Activated CD8-positive, alpha-beta memory T cell treated with anti-CD3 and anti-CD28 coated beads for 4 hours (primary cell): ENCODE data around the gene JAZF1.

Experiments used
- DNase-seq, 2 donors: peaks; one replicate each; pipeline ENCODE4 v3.0.0-alpha.2; 2020; ENCODE audit warnings: low read depth in 2 of 2

Gene JAZF1

DNA sequence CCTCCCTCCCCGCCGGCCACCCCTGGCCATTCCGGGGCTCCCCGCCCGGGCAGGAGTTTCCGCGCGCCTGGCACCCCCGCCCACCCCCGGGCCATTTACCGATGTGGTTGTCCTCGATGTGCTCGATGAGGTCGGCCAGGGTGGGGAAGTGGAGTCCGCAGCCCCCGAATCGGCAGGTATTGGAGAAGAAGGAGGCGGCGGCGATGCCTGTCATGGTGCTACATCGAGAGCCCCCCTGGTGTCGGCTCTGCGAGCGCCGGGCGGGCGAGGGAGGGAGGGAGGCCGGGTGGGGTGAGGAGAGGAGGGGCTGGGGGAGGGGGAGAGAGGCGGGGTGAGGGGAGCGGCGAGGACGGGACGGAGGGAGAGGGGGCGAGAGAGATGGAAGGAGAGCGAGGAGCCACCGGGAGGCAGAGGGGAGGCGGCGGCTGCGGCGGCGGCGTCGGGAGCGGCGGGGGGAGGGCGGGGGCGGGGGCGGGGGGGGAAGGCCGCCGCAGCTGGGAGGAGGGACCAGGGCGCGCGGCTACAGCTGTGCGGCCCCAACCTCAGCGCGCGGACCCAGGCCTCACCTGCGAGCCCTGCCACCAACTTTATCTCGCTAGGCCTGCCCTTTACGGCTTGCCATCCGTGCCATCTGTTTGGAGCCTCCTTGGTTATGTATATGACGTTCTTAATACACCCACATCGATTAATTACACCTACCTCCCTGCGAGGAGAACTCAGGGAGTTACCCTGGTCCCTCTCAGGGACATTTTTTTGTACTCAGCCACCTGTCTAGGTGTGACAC lies at the start of gene JAZF1:
Gene JAZF1, minus strand, starts transcription at position 432 of the 784 bp plus-strand sequence.
- DNase-seq = peak; percentile 33 to 50

DNA sequence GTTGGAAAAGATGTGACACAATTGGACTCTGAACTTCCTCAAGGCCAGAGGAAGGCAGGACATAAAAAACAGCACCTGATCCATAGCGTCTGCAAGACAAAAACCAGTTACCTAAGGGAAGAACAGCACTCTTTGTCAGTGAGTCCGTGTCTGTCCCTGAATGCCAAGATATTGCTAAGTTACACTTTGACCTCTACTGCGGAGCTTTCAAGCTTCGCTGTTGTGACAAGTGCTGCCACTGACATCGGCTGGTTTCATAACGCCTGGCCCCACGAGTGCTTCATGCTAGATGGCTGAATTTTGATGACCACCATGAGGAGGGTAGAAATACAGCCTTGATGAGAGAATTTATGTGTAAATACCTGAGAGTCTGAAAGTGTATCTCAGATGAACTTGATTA lies 49.7 kb upstream of the JAZF1 start:
- DNase-seq = no peak

- DNase-seq = no peak
Observed at GRCh38 chr7:28228396-28228795, 47.8 kb upstream of the JAZF1 start.

GRCh38 chr7:28226003-28226402 lies 45.4 kb upstream of the JAZF1 start:
- DNase-seq = no peak

DNA sequence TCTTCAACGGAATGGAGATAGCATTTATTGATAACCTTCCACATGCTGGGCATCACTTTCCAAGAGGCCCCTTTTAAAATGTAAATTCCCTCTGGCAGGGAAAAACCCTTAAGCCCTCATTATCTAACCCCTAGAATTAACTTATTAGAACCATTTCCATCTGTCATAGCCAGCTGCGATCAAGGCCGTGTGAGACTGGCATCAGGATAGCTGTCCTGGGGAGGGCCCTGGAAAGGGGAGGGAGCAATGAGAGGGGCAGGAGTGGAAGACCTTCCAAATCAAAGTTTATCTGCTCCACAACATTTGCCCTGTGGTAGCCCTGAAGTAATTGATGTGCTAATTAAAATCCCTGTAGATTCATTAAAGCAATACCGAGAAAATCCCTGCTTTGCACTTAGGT lies 45.0 kb upstream of the JAZF1 start:
- DNase-seq = no peak

DNA sequence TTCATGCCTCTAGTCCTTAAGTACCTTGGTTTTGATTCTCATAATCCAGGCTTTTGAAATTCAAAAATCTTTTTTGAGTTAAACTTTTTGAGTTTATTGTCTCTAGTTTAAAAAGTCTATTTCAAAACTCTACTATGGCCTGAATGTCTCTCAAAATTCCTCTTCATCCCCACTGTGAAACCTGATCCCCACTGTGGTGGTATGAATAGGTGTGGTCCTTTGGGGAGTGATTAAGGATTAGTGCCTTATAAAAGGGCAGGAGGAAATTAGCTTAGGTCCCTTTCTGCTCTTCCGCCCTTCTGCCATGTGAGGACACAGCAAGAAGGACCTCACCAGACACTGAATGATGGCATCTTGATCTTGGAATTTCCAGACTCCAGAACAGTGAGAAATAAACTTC lies 44.1 kb upstream of the JAZF1 start:
- no peak for DNase-seq

- no peak for DNase-seq
Observed at GRCh38 chr7:28224172-28224571, 43.6 kb upstream of the JAZF1 start.

DNA sequence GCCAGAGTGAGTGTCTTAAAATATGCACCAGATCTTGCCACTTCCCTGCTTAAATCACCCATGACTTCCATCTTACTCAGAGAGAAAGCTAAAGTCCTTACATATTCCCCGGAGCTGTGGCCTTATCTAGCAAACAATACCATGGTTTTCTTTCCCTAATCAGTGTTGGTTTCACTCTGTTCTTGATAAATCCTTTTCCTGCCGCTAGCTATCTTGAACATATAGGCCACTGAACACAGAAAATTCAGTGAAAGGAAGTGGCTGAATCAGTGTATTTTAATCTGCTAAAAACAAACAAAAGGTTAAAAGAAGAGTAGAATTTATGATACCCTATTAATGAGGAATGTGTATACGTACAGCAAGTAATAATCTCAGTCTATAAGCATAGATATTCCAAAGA lies 42.0 kb upstream of the JAZF1 start:
- DNase-seq = no peak

DNA sequence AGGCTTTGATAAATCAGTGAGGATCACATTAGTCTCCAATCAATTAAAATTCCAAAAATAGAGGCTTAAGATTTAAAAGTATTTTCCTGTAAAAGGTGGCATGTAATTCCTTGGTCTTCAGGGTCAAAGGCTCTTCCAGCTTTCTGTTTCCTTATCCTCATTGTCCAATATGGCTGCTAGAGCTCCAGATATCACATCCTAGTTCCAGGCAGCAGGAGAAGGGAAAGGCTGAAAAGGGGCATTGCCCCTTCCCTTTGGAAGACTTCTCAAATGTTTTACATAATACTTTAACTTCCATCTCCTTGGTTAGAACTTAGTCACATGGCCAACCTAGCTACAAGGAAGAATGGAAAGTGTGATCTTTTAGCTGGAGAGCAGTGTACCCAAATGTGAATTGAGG lies 39.2 kb upstream of the JAZF1 start:
- DNase-seq = no peak

- no peak for DNase-seq
Observed at GRCh38 chr7:28217143-28217542, 36.5 kb upstream of the JAZF1 start.

DNA sequence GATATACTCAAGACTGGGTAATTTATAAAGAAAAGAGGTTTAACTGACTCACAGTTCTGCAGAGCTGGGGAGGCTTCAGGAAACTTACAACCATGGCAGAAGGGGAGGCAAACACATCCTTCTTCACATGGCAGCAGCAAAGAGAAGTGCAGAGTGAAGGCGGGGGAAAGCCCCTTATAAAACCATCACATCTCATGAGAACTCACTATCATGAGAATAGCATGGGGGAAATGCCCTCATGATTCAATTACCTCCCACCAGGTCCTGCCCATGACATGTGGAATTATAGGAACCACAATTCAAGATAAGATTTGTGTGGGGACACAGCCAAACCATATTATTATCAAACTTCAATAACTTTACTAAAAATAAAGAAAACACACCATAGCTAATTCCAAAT lies 30.4 kb upstream of the JAZF1 start:
- no peak for DNase-seq

GRCh38 chr7:28208506-28208905 lies 27.9 kb upstream of the JAZF1 start:
- no peak for DNase-seq

DNA sequence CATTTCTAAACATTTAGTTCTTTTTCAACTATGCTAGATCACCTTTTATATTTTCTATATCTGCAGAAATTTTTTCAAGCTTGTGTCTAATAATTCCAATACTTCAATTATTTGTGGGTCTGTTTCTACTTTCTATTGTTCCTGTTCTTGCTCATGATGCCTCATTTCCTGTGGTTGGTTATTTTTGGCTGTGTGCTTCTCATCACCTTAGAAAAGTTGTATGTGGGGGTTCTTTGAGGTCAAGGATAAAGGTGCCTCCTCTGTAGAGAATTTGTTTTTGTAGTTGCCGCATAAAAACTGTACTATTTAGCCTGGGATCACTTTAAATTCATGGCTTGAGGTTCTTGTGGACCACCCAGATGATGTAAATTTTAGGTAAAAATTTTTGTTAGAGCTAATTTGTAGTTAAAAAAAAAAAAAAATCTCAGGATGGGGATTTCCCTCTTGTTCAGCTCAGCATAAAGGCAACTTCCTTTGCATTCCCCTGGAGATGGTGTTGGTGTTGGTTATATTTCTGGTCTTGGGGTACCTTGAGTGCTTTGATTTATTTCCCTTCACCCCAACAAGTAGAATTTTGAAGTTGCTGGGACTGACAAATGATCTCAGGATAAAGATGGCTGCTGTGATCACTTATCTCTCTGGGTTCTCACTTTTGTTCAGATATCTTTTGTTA lies 27.0 kb upstream of the JAZF1 start:
- DNase-seq = no peak

DNA sequence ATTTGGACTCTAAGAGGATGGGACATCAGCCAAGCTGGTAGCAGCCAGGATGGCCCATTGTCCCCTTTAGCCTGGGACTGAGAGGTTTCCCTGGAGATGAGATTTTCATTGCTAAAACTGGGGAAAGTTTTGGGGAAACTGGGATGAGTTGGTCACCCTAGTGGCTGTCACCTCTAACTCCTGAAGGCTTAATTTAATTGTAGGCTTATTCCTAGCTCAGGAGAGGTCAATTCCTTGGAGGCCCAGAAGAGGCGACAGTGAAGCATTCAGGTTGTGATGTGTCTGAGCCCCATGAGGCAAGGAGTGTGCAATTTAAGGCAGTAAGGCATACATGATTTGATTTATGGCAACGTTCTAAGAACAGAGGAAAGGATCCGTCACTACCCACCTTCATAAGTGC lies 24.9 kb upstream of the JAZF1 start:
- no peak for DNase-seq

DNA sequence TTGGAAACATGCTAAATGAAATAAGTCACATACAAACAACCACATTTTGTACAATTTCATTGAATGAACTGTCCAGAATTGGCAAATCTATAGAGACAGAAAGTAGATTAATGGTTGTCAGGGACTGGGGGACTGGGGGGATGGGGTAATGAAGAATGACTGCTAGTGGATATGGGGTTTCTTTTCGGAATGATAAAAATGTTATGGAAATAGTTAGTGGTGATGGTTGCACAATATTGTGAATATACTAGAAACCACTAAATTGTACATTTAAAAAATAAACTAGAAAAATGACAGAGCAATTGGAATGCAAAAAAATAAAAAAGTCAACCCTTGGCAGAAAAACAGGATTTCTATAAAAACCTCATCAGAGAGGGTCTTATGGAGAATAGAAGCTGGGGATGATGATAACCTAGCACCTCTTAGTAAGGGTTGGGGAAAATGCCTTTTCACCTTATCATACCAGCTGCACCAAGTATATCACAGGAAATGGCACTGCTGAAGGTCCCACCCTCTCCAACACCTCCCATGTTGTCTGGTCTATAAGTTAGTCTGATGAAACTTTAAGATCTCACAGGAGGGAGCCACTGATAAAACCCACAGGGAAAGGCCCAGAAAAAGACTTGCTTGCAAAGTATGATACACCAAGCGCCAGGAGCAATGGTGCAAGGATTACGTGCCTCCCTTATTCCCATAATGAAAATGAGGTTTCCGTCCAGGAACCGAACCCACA lies 23.1 kb upstream of the JAZF1 start:
- DNase-seq = no peak

GRCh38 chr7:28202222-28202621 lies 21.6 kb upstream of the JAZF1 start:
- no peak for DNase-seq

DNA sequence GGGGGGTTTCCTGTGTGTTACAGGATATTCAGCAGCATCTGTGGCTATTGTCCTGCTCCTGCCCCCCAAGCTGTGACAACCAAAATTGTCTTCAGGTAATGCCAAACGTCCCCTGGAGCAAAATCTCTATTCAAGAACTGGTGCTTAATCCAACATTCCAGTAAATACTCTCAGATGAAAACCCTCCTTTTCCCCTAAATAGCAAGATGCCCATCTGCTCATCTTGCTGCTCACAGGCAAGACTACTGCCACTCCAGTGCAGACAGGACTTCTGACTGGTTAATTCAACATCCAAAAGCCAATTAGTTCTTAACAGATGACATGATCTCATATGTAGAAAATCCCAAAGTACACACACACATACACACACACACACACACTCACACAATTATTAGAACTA lies 20.5 kb upstream of the JAZF1 start:
- DNase-seq = no peak

- DNase-seq = no peak
Observed at GRCh38 chr7:28200598-28200997, 20.0 kb upstream of the JAZF1 start.

DNA sequence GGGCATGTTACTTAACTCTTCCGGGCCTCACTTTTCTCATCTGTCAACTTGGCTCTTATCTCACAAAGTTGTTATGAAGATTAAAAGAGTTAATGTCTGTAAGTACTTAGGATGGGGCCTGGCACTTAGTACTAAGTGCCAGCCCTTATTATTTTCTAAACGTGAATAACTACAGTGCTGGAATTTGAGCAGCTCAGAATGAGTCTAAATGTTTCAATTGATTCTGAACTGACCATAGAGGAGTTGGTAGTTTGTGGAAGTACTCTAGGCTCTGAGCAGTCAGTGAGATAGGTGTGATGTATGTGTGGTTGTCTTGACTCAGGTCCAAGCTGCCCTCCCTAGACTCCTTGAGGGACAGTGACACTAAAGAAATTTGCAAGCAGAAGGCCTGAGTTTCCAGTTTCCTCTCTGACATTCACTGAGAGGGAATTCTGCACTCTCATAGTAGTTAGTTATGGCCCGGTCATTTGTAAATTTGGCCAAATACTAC lies 18.5 kb upstream of the JAZF1 start:
- no peak for DNase-seq

GRCh38 chr7:28195910-28196620 lies 15.5 kb upstream of the JAZF1 start:
- no peak for DNase-seq

GRCh38 chr7:28192786-28193585 lies 12.4 kb upstream of the JAZF1 start:
- no peak for DNase-seq
